Measurements from ENCODE around the gene HCK.
A peak's percentile ranks its signal among the peaks of the same experiment; 100 is the strongest.

HCK gene

GRCh38 chr20:32110173-32110704, 58.2 kb downstream of the HCK start:
- no peak for DNase-seq (ENCODE audit: extremely low read depth, low read depth)
- peak overlapping the region; percentile 99 for H3K4me3 ChIP-seq (replicated peaks; ENCODE audit: low read depth, low read length)
- TF ChIP-seq CTCF (IDR thresholded peaks at IDR 0.05; ENCODE audit: low read depth, low read length, missing control alignments): no peak

- peak overlapping the region; percentile 99 for H3K4me3 ChIP-seq (replicated peaks; ENCODE audit: low read depth, low read length)
- DNase-seq (ENCODE audit: extremely low read depth, low read depth): no peak
- no peak for TF ChIP-seq CTCF (IDR thresholded peaks at IDR 0.05; ENCODE audit: low read depth, low read length, missing control alignments)
Measured at GRCh38 chr20:32110727-32111126, 58.7 kb downstream of the HCK start.

- DNase-seq (ENCODE audit: extremely low read depth, low read depth): no peak
- no peak for TF ChIP-seq CTCF (IDR thresholded peaks at IDR 0.05; ENCODE audit: low read depth, low read length, missing control alignments)
- peak overlapping the region; percentile 99 for H3K4me3 ChIP-seq (replicated peaks; ENCODE audit: low read depth, low read length)
Measured at GRCh38 chr20:32111156-32111686, 59.2 kb downstream of the HCK start.

GRCh38 chr20:32111753-32112152, 59.7 kb downstream of the HCK start:
- H3K4me3 ChIP-seq (replicated peaks; ENCODE audit: low read depth, low read length): no peak overlapping the region
- DNase-seq (ENCODE audit: extremely low read depth, low read depth): no peak
- no peak for TF ChIP-seq CTCF (IDR thresholded peaks at IDR 0.05; ENCODE audit: low read depth, low read length, missing control alignments)

- no peak overlapping the region for H3K4me3 ChIP-seq (replicated peaks; ENCODE audit: low read depth, low read length)
- no peak for DNase-seq (ENCODE audit: extremely low read depth, low read depth)
- no peak for TF ChIP-seq CTCF (IDR thresholded peaks at IDR 0.05; ENCODE audit: low read depth, low read length, missing control alignments)
Measured at GRCh38 chr20:32112841-32113240, 60.8 kb downstream of the HCK start.

- no peak for TF ChIP-seq CTCF (IDR thresholded peaks at IDR 0.05; ENCODE audit: low read depth, low read length, missing control alignments)
- H3K4me3 ChIP-seq (replicated peaks; ENCODE audit: low read depth, low read length): no peak overlapping the region
- DNase-seq (ENCODE audit: extremely low read depth, low read depth): no peak
Measured at GRCh38 chr20:32113591-32114260, 61.7 kb downstream of the HCK start.
